WTC11 (cell line): ENCODE measurements around the gene MND1. TPM values are rescaled to one million over a fixed set of nuclear protein-coding genes. Genes with fewer than 3 reads are reported as not detected.
A peak's percentile ranks its signal among the peaks of the same experiment; 100 is the strongest.

Experiments used
- ATAC-seq: fragments of 200-7000 bp; cut with Tn5 transposase; 2 replicates; pipeline ENCODE4 v1.10.0; 2021; ENCODE audit warnings: mild to moderate bottlenecking, moderate library complexity
- CTCF ChIA-PET: fragments of 300-600 bp; sonication (Branson Sonifier 250); formaldehyde crosslinking; loops from one replicate; lab custom pipeline; 2021; ENCODE audit warnings: antibody characterized with exemption; lab: Charles Lee
- POLR2A ChIA-PET: fragments of 350-600 bp; sonication (Branson Sonifier 250); formaldehyde crosslinking; loops from one replicate; lab custom pipeline; 2021; ENCODE audit warnings: antibody characterized with exemption; lab: Charles Lee
- DNase-seq: peaks from one replicate; pipeline ENCODE4 v3.0.0; 2021; ENCODE audit warnings: low spot score
- H3K27ac Mint-ChIP-seq: 2 replicates; pipeline ENCODE4 v1.8.0; 2021; ENCODE audit warnings: mixed read lengths
- H3K27me3 Mint-ChIP-seq: 2 replicates; pipeline ENCODE4 v1.8.0; 2021; ENCODE audit warnings: low read depth, mild to moderate bottlenecking, moderate library complexity, mixed read lengths
- H3K36me3 Mint-ChIP-seq: 2 replicates; pipeline ENCODE4 v1.8.0; 2021; ENCODE audit warnings: mixed read lengths
- H3K4me1 Mint-ChIP-seq: 2 replicates; pipeline ENCODE4 v1.8.0; 2022; ENCODE audit warnings: mixed read lengths
- H3K4me3 Mint-ChIP-seq: 2 replicates; pipeline ENCODE4 v1.8.0; 2021; ENCODE audit warnings: mild to moderate bottlenecking, moderate library complexity, mixed read lengths
- H3K9me3 Mint-ChIP-seq: 2 replicates; pipeline ENCODE4 v1.8.0; 2021; ENCODE audit warnings: mixed read lengths
- ATF1 ChIP-seq: sonication (generic); formaldehyde crosslinking; IDR thresholded peaks from 2 replicates; pipeline ENCODE4 v1.8.1; 2023; ENCODE audit warnings: mild to moderate bottlenecking, moderate library complexity, missing genetic modification reagents
- CTCF ChIP-seq: fragments of 200-600 bp; IDR thresholded peaks from 2 replicates; pipeline ENCODE4 v1.8.0; 2022; ENCODE audit warnings: antibody characterized with exemption
- E2F1 ChIP-seq: sonication (generic); formaldehyde crosslinking; IDR thresholded peaks from 2 replicates; pipeline ENCODE4 v1.8.0; 2022; ENCODE audit warnings: mild to moderate bottlenecking, missing genetic modification reagents
- E2F4 ChIP-seq: sonication (generic); formaldehyde crosslinking; IDR thresholded peaks from 2 replicates; pipeline ENCODE4 v1.8.1; 2022; ENCODE audit warnings: low read depth, mild to moderate bottlenecking, moderate library complexity, missing genetic modification reagents, borderline replicate concordance
- IRF2 ChIP-seq: sonication (generic); formaldehyde crosslinking; IDR thresholded peaks from 2 replicates; pipeline ENCODE4 v1.8.0; 2022; ENCODE audit warnings: low read depth, missing genetic modification reagents, borderline replicate concordance
- NFYB ChIP-seq: sonication (generic); formaldehyde crosslinking; conservative IDR thresholded peaks from 2 replicates; pipeline ENCODE4 v1.8.0; 2022; ENCODE audit warnings: low read depth, missing genetic modification reagents
- PRDM15 ChIP-seq: sonication (generic); formaldehyde crosslinking; IDR thresholded peaks from 2 replicates; pipeline ENCODE4 v1.8.0; 2022; ENCODE audit warnings: missing genetic modification reagents
- SMAD4 ChIP-seq: sonication (generic); formaldehyde crosslinking; IDR thresholded peaks from 2 replicates; pipeline ENCODE4 v1.8.0; 2022; ENCODE audit warnings: mild to moderate bottlenecking, missing genetic modification reagents
- TCF7 ChIP-seq: sonication (generic); formaldehyde crosslinking; IDR thresholded peaks from 2 replicates; pipeline ENCODE4 v1.8.0; 2022; ENCODE audit warnings: mild to moderate bottlenecking, low read depth, missing genetic modification reagents, moderate library complexity
- ZMAT4 ChIP-seq: fragments of 250-450 bp; sonication (Bioruptor Pico); IDR thresholded peaks from 2 replicates; pipeline ENCODE4 v1.9.0; 2021; ENCODE audit warnings: mild to moderate bottlenecking
- total RNA-seq: library from RNA; stranded (reverse); gene quantifications from 3 replicates; pipeline ENCODE4 v1.2.3, GENCODE V29; 2021

MND1 gene
- total RNA-seq, 1 experiment from 2014 or later = 36.0 TPM

GRCh38 chr4:153297116-153297515 lies 47.4 kb upstream of the MND1 start (continued):
- TF ChIP-seq PRDM15 (CRISPR knock-in tag) (no peak), IRF2 (CRISPR knock-in tag) (no peak), ATF1 (no peak)

- POLR2A ChIA-PET = no interaction called here
- H3K27me3 Mint-ChIP-seq = no peaks in the 10 kb centered on the region
- no peak for ATAC-seq
- CTCF ChIA-PET = interaction anchor here (1.3 kb wide), 1 partner anchor 168 kb away, joined by 10 read pairs; no protein-coding TSS in a partner anchor
- DNase-seq = no peak
- H3K36me3 Mint-ChIP-seq = peaks cover 31% of the 10 kb centered on the region
- H3K27ac Mint-ChIP-seq = 0 out of 2 replicates have a peak overlapping the region, but pooled peaks have one; percentile 20
- no peaks in the 10 kb centered on the region; the same call in 1 of the 2 replicates for H3K9me3 Mint-ChIP-seq
- H3K4me1 Mint-ChIP-seq = 0 out of 2 replicates have a peak, but pooled peaks cover 3% of the 10 kb centered on the region
- TF ChIP-seq PRDM15 (CRISPR knock-in tag) = no peak
- no peak for TF ChIP-seq ZMAT4 (CRISPR knock-in tag)
- no peak for TF ChIP-seq SMAD4 (CRISPR knock-in tag)
- H3K4me3 Mint-ChIP-seq = no peak overlapping the region
These were observed 33.7 kb upstream of the MND1 start for GRCh38 chr4:153310793-153311192.

- POLR2A ChIA-PET = no interaction called here
These were observed 29.6 kb upstream of the MND1 start for GRCh38 chr4:153314915-153315314.

GRCh38 chr4:153318696-153319320 lies 25.7 kb upstream of the MND1 start:
- TF ChIP-seq NFYB (no peak), TCF7 (CRISPR knock-in tag) (no peak), E2F1 (no peak), CTCF (peak; percentile 55)
- peak; percentile 76 for ATAC-seq
- no peak for DNase-seq
- H3K9me3 Mint-ChIP-seq = no peaks in the 10 kb centered on the region
- ChIA-PET POLR2A (no interaction called here), CTCF (interaction anchor here (1.4 to 3.1 kb wide), 2 partner anchors 86 to 176 kb away, joined by 4 to 13 read pairs; no protein-coding TSS in a partner anchor)
- H3K4me3 Mint-ChIP-seq = no peak overlapping the region
- peak overlapping the region; percentile 31; the same call in 1 of the 2 replicates for H3K27ac Mint-ChIP-seq
- H3K4me1 Mint-ChIP-seq = no peaks in the 10 kb centered on the region
- H3K36me3 Mint-ChIP-seq = peaks cover 28% of the 10 kb centered on the region
- H3K27me3 Mint-ChIP-seq = no peaks in the 10 kb centered on the region

More at GRCh38 chr4:153314915-153315314, 29.6 kb upstream of the MND1 start:
- peaks cover 35% of the 10 kb centered on the region for H3K36me3 Mint-ChIP-seq
- ATAC-seq (no peak), DNase-seq (no peak)
- H3K4me1 Mint-ChIP-seq = 0 out of 2 replicates have a peak, but pooled peaks cover 3% of the 10 kb centered on the region
- no peaks in the 10 kb centered on the region for H3K27me3 Mint-ChIP-seq
- H3K27ac Mint-ChIP-seq = peak overlapping the region; percentile 37; the same call in 1 of the 2 replicates
- H3K4me3 Mint-ChIP-seq = no peak overlapping the region
- CTCF ChIA-PET = interaction anchor here (0.8 kb wide), 1 partner anchor 82 kb away, joined by 3 read pairs; no protein-coding TSS in a partner anchor
- H3K9me3 Mint-ChIP-seq = no peaks in the 10 kb centered on the region; the same call in 1 of the 2 replicates
- TF ChIP-seq TCF7 (CRISPR knock-in tag) (no peak), E2F4 (CRISPR knock-in tag) (no peak)
- TF ChIP-seq, all 79 proteins: peak for 0
